ENCODE data around the gene FETUB.

The FETUB gene

DNA sequence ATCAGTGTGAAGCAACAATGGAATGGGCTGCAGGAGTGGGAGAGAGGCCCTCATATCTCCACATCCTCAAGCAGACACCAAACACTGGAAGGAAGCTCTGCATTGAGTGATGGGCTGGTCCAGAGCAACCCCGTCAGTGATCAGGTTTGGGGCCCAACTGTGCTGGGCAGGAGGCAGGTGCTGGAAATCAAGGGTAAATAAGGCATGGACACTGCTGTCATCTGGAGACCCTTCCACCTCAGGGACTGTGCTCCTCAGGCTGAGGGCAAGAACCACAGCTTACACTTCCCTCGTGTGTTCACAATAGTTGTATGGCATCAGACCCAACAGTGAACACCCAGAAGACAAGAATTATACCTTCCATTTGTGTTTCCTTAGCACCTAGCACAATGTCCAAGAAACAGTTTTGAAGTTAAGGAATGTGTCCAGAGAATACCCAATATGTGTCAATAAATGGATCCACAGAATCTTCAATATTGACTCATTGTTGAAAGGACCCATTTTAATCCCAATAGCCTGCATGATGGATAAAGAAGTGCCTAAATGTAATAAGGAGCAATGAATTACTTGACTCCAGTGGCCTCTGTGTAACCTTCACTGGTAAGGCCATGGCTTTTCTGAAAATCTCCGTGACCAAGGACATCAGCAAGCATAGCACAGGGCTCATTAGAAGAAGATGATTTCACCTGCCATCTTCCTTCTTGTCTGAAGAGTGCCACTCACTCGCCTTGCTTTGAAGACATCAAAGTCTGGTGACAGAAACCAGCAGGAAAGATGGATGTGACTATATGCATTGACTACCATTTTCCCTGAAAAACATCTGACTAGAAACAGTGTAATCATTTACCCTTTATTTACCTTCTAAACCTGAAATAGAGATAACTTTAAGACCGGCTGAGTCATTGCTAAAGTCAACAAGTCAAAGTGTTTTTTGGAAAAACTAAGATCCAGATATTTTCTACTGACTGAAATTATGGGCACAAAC is 34.3 kb upstream of the FETUB start:
- no peak overlapping the region for H3K4me3 ChIP-seq (ENCODE audit: low read length)
- no peak for TF ChIP-seq CTCF (conservative IDR thresholded peaks at IDR 0.05; ENCODE audit: low read length)
- DNase-seq (ENCODE audit: low read depth) = no peak

DNA sequence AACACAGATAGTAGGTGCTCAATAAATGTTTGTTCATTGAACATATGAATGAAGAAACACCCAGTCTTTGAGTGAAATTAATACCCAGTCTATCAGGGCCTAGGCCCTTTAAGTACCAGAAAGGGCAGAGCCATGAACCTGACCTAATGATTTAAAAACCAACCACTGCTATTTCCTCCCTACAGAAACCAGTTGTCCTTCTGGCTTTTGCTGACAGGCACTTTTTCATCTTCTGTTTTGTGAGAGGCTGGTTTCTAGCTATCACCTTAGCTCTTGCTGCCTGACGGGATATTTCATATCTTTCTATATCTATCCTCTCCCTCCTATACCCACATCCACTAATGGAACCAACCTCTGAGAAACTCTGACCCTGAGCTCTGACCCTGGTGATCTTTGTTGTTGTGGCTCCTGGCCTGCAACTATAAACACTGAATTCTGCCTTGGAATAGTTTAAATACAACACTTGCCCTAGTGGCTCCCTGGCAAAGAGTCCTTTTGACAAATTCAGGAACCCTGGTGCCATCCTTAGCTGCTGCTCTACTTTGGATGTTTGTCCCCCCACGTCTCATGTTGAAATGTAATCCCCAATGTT is 31.5 kb upstream of the FETUB start:
- no peak overlapping the region for H3K4me3 ChIP-seq (ENCODE audit: low read length)
- DNase-seq (ENCODE audit: low read depth) = no peak
- TF ChIP-seq CTCF (conservative IDR thresholded peaks at IDR 0.05; ENCODE audit: low read length) = no peak

- TF ChIP-seq CTCF (conservative IDR thresholded peaks at IDR 0.05; ENCODE audit: low read length) = peak; percentile 27
- peak; percentile 6 for DNase-seq (ENCODE audit: low read depth)
- no peak overlapping the region for H3K4me3 ChIP-seq (ENCODE audit: low read length)
These were observed 30.8 kb upstream of the FETUB start for GRCh38 chr3:186609247-186609868.

DNA sequence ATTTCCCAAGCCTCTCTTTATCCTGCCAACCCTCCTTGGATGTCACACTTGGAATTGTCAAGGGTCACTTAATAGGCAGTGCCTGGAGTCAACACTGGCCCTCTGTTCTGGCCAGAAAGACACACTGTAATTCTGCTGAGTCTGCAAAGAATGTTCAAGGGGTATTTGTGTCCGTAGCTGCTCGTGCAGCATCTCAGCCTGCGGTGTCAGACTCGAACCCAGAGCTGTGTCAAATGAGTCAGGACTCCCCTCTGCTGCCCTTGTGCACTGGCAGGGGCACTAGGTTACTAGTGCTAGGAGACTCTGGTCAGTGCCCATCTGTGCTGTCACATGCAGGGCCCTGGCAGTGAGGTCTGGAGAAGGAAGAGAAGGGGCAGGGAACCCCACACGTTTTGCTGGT is 28.1 kb upstream of the FETUB start:
- TF ChIP-seq CTCF (conservative IDR thresholded peaks at IDR 0.05; ENCODE audit: low read length) = no peak
- DNase-seq (ENCODE audit: low read depth) = no peak
- H3K4me3 ChIP-seq (ENCODE audit: low read length) = no peak overlapping the region

GRCh38 chr3:186612721-186613636 is 27.2 kb upstream of the FETUB start, which contains the start of gene AHSG:
Gene AHSG, plus strand, starts transcription at chr3:186613060. Its CDS starts 82 bp downstream, at chr3:186613142.
- DNase-seq (ENCODE audit: low read depth) = no peak
- H3K4me3 ChIP-seq (ENCODE audit: low read length) = no peak within 1 kb of the TSS
- no peak for TF ChIP-seq CTCF (conservative IDR thresholded peaks at IDR 0.05; ENCODE audit: low read length)

- no peak for TF ChIP-seq CTCF (conservative IDR thresholded peaks at IDR 0.05; ENCODE audit: low read length)
- no peak for DNase-seq (ENCODE audit: low read depth)
- H3K4me3 ChIP-seq (ENCODE audit: low read length) = no peak overlapping the region
These were observed 26.4 kb upstream of the FETUB start for GRCh38 chr3:186613637-186614265.
